Tibial nerve (tissue), 4 donors: ENCODE results near the gene FLT3. TPM values are rescaled to one million over a fixed set of nuclear protein-coding genes. Genes with fewer than 3 reads are reported as not detected.
A peak's percentile ranks its signal among the peaks of the same experiment; 100 is the strongest.

Source experiments
- DNase-seq, 2 donors: peaks; one replicate each; pipeline ENCODE4 v3.0.0-alpha.2; 2019; ENCODE audit warnings: low spot score in 2 of 2
- H3K27ac ChIP-seq, 4 donors: fragments of 200-600 bp; sonication (generic) in 3 of 4; one replicate each; pipeline ENCODE4 v1.5.1; 2017 to 2019; ENCODE audit warnings: mild to moderate bottlenecking in 1 of 4
- H3K27me3 ChIP-seq, 2 donors: fragments of 200-600 bp; sonication (generic) in 1 of 2; one replicate each; pipeline versions ENCODE4 v1.5.1 to v1.6.0; 2017 to 2019
- H3K36me3 ChIP-seq, 3 donors: fragments of 200-600 bp; sonication (generic); one replicate each; pipeline ENCODE4 v1.5.1; 2018 to 2019
- H3K4me1 ChIP-seq, 4 donors: fragments of 200-600 bp; sonication (generic) in 3 of 4; one replicate each; pipeline ENCODE4 v1.5.1; 2017 to 2019
- H3K4me3 ChIP-seq, 4 donors: fragments of 200-600 bp; sonication (generic) in 3 of 4; one replicate each; pipeline ENCODE4 v1.5.1; 2017 to 2019; ENCODE audit warnings: mild to moderate bottlenecking in 1 of 4, moderate library complexity in 1 of 4
- H3K9me3 ChIP-seq, 4 donors: fragments of 200-600 bp; sonication (generic) in 3 of 4; one replicate each; pipeline ENCODE4 v1.5.1; 2017 to 2019
- EP300 ChIP-seq, 2 donors: sonication (generic); formaldehyde crosslinking; IDR thresholded peaks; one replicate each; pipeline ENCODE4 v1.6.1; 2017; ENCODE audit warnings: antibody characterized with exemption in 2 of 2, mild to moderate bottlenecking in 1 of 2
- POLR2A ChIP-seq, 2 donors: fragments of 450-650 bp; IDR thresholded peaks; one replicate each; pipeline ENCODE4 v1.6.1; 2017; ENCODE audit warnings: antibody characterized with exemption in 2 of 2, mild to moderate bottlenecking in 2 of 2, moderate library complexity in 2 of 2
- WGBS, 2 donors: methylation state at CpG; one replicate each; pipeline ENCODE4 v1.1.5; 2018; 5-methylcytosine and 5-hydroxymethylcytosine counted together
- total RNA-seq, 4 donors: library from RNA; depleted of rRNA; stranded (reverse); fragments of >200 nt; gene quantifications; one replicate each; pipeline ENCODE4 v1.1.0, GENCODE V29; 2016
- TF ChIP-seq, protein P1 (sequence below), 5 experiments: fragments of 200-600 bp in 3 of 5; fragments of 450-650 bp in 2 of 5; sonication (generic) in 3 of 5; IDR thresholded peaks; one replicate each; pipeline ENCODE4 v1.5.1; 2016 to 2019; ENCODE audit warnings: antibody characterized with exemption in 5 of 5, mild to moderate bottlenecking in 3 of 5, moderate library complexity in 2 of 5

The FLT3 gene
- total RNA-seq, 4 donors from 2014 or later = 0.20 to 0.42 (median 0.22) TPM; not detected in 1

DNA sequence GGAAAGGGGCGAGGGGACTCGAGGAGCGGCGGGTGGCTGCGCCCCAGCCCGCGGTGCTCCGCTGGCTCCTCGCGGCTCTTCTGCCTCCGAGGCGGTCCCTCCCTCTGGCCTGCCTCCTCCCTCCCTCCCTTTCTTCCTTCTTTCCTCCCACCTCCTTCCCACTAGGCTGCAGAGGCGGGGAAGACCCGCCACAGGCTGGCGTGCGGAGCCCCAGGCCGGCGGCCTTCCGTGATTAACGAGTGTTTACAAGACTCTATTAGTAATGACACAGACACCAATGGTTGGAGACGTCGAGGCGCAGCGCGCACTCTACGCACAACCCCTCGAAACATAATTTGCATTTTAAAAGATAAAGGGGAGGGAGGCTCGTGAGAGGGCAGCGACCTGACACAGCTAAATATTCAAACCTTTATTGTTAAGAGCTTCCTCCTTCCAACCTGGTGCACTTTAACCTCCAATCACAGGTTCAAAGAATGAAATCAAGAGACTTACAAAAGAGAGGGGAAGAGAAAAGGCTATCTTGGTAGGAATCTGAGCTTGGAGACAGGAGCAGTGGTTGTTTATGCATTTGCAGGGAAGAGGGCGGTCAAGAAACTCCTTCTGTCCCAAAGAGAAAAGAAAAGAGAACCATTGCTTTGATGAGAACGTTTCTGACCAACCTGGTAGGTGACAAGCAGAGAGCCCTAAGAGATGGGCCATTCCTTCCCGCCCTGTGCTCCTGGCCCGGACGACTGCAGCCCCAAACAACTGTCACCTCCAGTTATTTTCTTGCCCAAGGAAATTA is 131.1 kb downstream of the FLT3 start, which contains the start of gene CDX2:
Gene CDX2 (minus strand): TSS at position 234 of the 784 bp plus-strand sequence. CDS start 309 bp downstream, outside the sequence.
- no peaks in the 10 kb centered on the region for H3K36me3 ChIP-seq
- H3K27ac ChIP-seq = peak within 1 kb of the TSS in 1 of 4 donors; percentile 72
- peak within 1 kb of the TSS in 2 of 4 donors; percentile 12 to 38 for H3K4me3 ChIP-seq
- H3K27me3 ChIP-seq = peaks cover 3 to 100% of the 10 kb centered on the region in 2 donors
- H3K4me1 ChIP-seq = peaks cover 0 to 50% (median 9%) of the 10 kb centered on the region in 4 donors
- H3K9me3 ChIP-seq = no peaks in the 10 kb centered on the region
- TF ChIP-seq, protein P1, sequence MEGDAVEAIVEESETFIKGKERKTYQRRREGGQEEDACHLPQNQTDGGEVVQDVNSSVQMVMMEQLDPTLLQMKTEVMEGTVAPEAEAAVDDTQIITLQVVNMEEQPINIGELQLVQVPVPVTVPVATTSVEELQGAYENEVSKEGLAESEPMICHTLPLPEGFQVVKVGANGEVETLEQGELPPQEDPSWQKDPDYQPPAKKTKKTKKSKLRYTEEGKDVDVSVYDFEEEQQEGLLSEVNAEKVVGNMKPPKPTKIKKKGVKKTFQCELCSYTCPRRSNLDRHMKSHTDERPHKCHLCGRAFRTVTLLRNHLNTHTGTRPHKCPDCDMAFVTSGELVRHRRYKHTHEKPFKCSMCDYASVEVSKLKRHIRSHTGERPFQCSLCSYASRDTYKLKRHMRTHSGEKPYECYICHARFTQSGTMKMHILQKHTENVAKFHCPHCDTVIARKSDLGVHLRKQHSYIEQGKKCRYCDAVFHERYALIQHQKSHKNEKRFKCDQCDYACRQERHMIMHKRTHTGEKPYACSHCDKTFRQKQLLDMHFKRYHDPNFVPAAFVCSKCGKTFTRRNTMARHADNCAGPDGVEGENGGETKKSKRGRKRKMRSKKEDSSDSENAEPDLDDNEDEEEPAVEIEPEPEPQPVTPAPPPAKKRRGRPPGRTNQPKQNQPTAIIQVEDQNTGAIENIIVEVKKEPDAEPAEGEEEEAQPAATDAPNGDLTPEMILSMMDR (IDR thresholded peaks at IDR 0.05) = no peak
- TF ChIP-seq EP300 (IDR thresholded peaks at IDR 0.05) (no peak), POLR2A (IDR thresholded peaks at IDR 0.05) (no peak)
- 3% methylated on average over 32 to 34 of the region's 34 CpGs for WGBS, 2 donors
- no peak for DNase-seq

DNA sequence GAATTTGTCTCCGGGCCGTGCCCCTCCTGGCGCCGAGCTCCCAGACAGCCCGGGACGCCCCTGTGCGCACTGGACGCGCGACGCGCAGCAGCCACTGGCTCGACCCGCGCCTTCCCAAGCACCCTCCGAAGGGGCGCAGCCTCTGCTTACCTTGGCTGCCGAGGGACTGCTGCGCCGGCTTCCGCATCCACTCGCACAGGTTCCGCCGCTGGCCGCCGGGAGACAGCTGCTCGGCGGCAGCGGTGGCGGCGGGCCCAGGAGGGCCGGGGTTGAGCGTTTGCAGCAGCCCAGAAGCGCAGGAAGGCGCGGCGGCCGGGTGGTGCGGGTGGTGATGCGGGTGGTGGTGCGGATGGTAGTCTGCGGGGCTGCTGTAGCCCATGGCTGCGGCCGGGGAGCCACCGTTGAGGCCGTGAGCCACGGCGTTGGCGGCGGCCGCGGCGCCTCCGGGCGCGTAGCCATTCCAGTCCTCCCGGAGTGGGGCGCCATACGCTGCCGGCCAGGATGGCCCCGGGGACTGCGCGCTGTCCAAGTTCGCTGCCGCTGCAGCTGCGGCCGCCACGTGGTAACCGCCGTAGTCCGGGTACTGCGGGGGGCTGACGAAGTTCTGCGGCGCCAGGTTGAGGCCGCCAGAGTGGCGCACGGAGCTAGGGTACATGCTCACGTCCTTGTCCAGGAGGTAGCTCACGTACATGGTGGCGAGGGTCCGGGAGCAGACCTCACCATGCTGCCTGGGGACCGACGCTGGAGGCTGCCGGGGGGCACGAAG is 131.9 kb downstream of the FLT3 start:
- DNase-seq = no peak
- H3K27me3 ChIP-seq = peaks cover 3 to 100% of the 10 kb centered on the region in 2 donors
- H3K9me3 ChIP-seq = no peaks in the 10 kb centered on the region
- H3K27ac ChIP-seq = peak overlapping the region in 1 of 4 donors; percentile 72
- 0 to 2% methylated on average over 1 to 53 of the region's 86 CpGs for WGBS, 2 donors
- H3K4me3 ChIP-seq = peak overlapping the region in 2 of 4 donors; percentile 12 to 38
- no peaks in the 10 kb centered on the region for H3K36me3 ChIP-seq
- TF ChIP-seq, protein P1 (IDR thresholded peaks at IDR 0.05) = no peak
- TF ChIP-seq EP300 (IDR thresholded peaks at IDR 0.05) (no peak), POLR2A (IDR thresholded peaks at IDR 0.05) (no peak)
- peaks cover 0 to 50% (median 9%) of the 10 kb centered on the region in 4 donors for H3K4me1 ChIP-seq

DNA sequence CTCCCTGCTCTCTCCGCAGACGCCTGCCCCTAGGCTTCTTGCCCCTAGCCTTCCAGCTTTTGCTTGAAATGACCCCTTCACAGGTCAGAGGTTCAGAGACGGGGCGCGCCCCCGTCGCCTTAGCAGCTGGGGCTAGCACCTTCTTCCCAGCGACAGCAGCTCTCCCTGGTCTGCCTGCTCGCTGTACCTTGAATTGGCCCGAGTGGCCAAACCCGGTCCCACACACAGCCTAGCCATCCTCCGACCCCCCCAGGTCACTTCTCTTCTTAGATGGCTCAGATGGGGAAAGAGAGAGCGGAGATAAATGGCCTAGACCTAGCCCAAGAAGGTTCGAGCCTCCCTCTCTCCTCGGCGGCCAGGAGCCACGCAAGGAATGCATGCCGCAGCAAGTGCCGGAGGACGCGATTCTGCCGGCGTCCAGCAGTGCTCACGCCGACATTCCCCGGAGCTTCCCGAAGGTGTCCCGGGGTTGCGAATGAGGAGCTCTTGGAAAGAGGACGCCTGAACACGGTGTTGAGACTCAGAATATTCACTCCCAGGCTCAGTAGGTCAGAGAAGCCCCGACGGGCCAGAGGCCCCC is 132.6 kb downstream of the FLT3 start:
- 1 to 2% methylated on average over 32 to 33 of the region's 33 CpGs for WGBS, 2 donors

DNA sequence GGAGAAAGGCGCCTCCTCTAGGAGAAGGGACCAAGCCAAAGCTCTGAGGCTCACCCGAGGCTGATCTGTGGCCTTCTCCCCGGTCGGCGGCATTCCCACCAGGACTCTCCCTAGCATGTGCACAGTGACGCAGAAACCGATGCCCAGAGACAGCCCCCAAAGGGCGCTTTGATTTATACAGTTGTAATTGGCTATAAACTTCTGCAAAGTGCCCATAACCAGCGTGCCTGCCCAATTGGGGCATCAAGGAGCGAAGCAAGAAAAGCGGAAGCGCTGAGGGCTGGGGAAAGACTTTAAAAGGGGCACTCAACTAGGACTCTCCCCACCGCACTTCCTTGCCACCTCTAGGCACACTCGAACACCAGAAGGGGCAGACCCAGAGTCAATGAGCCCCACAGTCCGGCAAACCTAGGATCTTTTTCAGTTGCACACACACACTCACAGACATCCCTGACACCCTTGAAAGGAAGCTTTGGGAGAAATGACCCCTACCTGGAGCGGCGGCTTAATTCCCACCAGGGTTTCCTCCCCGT is 133.1 kb downstream of the FLT3 start:
- no peak for DNase-seq
- peaks cover 0 to 50% (median 9%) of the 10 kb centered on the region in 4 donors for H3K4me1 ChIP-seq
- H3K36me3 ChIP-seq = no peaks in the 10 kb centered on the region
- H3K27ac ChIP-seq = peak overlapping the region in 1 of 4 donors; percentile 72
- H3K27me3 ChIP-seq = peaks cover 3 to 100% of the 10 kb centered on the region in 2 donors
- H3K9me3 ChIP-seq = no peaks in the 10 kb centered on the region
- TF ChIP-seq, protein P1 (IDR thresholded peaks at IDR 0.05) = no peak
- no peak for TF ChIP-seq POLR2A (IDR thresholded peaks at IDR 0.05)
- no peak for TF ChIP-seq EP300 (IDR thresholded peaks at IDR 0.05)
- WGBS, 2 donors = 2 to 7% methylated on average over 9 to 13 of the region's 18 CpGs
- peak overlapping the region in 1 of 4 donors; percentile 38 for H3K4me3 ChIP-seq

More for the DNA sequence above, 132.6 kb downstream of the FLT3 start:
- Histone ChIP-seq H3K4me3 (peak overlapping the region in 2 of 4 donors; percentile 12 to 38), H3K9me3 (no peaks in the 10 kb centered on the region), H3K27me3 (peaks cover 3 to 100% of the 10 kb centered on the region in 2 donors), H3K36me3 (no peaks in the 10 kb centered on the region), H3K27ac (peak overlapping the region in 1 of 4 donors; percentile 72), H3K4me1 (peaks cover 0 to 50% (median 9%) of the 10 kb centered on the region in 4 donors)
- DNase-seq = no peak
- TF ChIP-seq, protein P1 (IDR thresholded peaks at IDR 0.05) = no peak
- TF ChIP-seq EP300 (IDR thresholded peaks at IDR 0.05) (no peak), POLR2A (IDR thresholded peaks at IDR 0.05) (no peak)
